Fibroblast of skin of left quadriceps (primary cell): ENCODE data around the gene ZNF567.
"Not testable (repeated sequence)": the region's sequence is repeated elsewhere in the genome, so short reads cannot be mapped to it uniquely, and the experiment has no call there.

Experiments used
- DNase-seq, 2 experiments: peaks; one replicate each; pipeline ENCODE4 v3.0.0-alpha.2; 2013; ENCODE audit warnings: low read depth in 2 of 2

ZNF567 gene

DNA sequence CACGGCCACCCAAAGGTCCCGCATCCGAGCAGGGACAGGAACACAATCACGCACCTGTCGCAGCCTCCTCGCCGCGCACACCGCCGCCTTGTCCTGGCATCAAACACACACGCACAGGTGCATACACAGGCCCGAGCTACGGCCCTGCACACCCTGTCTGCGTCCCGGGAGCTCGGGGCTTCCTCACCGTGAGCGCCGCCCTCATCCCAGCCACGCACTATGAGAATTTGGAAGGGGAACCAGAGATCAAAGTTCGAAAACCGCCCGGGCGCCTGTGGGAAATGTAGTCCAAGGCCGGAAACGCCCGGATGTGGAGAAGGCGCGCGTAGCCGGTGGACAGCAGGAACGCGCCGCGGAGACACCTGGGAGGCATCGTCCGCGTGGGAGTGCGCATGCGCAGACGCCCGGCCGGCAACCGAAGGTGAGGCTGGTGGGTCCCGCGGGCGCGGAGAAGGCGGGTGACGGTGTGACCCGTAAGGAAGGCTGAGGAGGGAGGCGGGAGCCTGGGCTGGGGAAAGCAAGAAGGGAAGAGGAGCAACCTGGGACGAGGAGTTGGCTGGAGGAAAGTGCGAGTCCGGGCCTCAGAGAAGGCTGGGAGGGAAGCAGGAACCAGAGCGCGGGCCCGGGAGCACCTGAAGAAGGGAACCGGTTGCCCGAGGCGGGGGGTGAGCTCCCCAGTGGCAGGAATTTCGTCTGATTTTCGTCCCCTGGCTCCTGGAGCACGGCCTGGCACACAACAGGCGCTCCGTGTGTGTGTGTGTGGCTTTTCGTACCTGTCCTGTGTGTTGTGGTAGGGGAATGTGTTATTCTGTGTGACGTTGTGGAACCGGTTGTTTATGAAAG lies at the start of gene ZNF567:
Gene ZNF567, plus strand, starts transcription at position 399 of the 843 bp plus-strand sequence. CDS start 7,256 bp downstream, outside the sequence.
- peak; percentile 87 to 89 for DNase-seq

DNA sequence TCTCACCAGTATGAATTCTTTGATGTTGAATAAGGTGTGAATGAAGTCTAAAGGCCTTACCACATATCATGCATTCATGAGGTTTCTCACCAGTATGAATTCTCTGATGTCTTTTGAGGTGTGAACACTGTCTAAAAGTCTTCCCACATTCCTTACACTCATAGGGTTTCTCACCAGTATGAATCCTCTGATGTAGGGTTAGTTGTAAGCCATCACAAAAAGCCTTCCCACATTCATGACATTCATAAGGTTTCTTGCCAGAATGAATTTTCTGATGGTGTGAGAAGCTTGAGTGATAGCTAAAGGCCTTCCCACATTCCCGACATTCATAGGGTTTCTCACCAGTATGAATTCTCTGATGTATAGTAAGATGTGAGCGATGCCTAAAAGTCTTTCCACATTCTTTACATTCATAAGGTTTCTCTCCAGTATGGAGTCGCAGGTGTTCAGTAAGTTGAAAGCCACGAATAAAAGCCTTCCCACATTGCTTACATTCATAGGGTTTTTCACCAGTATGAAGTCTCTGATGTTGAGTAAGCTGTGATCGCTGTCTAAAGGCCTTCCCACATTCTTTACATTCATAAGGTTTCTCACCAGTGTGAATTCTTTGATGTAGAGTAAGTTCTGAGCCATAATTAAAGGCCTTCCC lies 48.4 kb upstream of the ZNF567 start:
- no peak for DNase-seq

DNA sequence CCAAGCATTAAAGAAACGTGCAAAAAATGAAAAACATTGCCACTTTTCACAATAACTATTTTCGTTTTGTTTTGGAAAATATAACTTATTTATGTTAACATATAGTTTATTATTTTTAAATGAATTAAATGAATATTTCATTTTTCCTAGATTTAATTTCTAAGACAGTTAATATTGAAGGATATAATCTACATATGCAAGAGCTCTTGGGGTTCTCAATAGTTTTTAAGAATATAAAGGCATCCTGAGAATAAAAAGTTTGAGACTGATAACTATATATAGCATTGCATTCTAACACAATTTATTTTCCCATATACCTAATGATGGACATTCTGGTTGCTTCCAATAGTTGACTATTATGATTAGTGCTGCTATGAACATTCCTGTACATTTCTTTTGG lies 40.7 kb upstream of the ZNF567 start:
- DNase-seq, result no peak

DNA sequence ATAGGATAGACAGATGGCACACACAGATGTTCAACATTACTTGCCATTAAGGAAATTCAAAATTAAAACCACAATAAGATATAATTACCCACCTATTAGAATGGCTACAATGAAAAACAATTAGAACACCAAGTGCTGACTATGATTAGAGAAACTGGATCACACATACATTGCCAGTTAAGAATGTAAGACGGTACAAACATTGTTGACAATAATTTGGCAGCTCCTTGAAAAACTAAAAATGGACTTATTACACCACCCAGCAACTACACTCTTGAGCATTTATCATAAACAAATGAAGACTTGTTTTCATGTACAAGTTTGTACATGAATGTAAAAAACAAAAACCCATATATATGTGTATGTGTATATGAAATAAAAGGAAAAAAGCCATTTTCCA lies 34.5 kb upstream of the ZNF567 start:
- DNase-seq, result no peak

DNA sequence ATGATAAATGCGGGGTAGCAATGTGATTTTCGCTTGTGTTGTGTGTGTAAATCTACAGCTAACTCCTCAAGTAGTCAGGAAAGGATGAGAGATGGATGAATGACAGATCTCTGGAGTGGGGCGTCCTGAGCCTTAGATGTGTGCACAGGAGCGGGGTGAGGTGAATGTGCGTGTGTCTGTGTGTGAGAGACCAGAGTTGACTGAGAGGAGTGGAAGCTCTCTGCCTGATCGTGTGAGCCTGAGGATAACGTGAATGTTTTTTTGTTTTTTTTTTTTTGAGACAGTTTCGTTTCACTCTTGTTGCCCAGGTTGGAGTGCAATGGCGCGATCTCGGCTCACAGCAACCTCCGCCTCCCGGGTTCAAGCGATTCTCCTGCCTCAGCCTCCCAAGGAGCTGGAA lies 21.6 kb upstream of the ZNF567 start:
- DNase-seq, result no peak

DNA sequence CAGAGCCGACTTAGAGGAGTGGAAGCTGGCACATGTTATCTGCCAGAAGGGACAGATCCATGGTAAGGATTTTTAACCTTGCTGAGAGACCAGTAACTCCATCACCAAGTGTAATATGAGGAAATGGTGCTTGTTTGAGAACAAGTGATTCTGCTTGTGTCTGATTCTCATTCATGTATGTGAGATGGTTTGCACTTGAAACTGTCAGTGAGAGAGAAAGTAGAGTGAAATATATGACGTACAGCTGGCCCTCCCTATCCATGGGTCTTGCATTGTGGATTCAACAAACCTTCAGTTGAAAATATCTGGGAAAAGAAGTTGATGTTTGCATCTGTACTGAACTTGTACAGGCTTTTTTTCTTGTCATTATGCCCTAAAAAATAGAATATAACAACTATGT lies 18.8 kb upstream of the ZNF567 start:
- no peak for DNase-seq

DNA sequence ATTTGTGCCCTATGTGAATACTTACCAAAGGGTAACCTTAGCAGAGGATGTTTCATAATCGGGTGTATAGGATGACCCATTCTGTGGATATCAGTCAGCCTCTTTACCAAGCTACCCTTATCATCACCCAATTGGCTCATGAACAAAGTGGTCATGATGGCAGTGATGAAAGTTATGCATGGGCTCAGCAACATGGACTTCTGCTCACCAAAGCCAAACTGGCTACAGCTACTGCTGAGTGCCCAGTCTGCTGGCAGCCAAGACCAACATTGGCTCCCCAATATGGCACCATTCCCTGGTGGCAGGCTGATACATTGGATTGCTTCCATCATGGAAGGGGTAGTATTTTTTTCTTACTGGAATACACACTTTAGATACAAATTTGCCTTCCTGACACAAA lies 15.0 kb upstream of the ZNF567 start:
- DNase-seq, result no peak

DNA sequence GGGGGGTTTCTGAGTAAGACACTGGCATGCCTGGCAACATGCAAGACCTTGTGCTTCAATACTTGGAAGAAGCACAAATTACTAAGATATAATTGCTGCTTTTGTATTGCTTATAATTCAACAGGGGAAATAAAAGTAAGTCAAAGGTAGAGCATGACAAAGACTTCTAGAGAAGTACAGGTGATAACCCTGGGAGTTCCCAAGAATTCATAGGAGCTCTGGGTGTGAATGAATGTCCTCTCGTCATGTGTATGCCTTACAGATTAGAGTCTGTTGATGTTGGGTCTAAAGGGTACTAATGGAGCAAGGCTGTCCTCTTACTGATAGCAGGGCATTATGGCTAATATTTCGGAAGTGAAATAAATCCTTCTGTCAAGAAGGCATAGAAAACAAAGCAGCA lies 13.2 kb upstream of the ZNF567 start:
- no peak for DNase-seq

DNA sequence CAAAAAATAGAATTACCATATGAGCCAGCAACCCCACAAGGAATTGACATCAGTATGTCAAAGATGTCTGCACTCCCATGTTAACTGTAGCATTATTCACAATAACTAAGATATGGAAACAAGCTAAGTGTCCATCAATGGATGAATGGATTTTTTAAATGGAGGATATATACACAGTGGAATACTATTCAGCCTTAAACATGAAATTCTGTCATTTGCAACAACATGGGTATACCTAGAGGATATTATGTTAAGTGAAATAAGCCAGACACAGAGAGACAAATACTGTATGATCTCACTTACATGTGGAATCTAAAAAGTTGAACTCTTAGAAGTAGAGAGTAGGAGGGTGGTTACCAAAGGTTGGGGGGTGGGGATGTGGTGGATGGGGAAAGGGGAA lies 8.0 kb upstream of the ZNF567 start:
- no peak for DNase-seq

DNA sequence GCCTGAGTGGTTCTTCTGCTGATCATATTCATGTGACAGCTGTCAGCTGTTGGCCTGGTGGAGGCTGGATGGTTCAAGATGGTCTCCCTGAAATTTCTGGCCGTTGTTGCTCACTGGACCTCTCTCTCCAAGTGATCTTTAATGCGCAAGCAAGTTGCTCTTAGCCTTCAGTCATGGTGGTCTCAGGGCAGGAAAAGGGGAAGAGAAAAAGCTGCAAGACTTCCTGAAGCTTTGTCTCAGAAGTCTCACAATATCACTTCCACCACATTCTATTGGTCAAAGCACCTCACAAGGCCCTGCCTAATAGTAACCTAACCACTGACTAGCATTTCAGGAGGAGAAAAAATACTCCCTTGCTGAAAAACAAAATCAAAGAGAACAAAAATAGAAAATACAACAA lies 1.6 kb upstream of the ZNF567 start:
- no peak for DNase-seq

DNA sequence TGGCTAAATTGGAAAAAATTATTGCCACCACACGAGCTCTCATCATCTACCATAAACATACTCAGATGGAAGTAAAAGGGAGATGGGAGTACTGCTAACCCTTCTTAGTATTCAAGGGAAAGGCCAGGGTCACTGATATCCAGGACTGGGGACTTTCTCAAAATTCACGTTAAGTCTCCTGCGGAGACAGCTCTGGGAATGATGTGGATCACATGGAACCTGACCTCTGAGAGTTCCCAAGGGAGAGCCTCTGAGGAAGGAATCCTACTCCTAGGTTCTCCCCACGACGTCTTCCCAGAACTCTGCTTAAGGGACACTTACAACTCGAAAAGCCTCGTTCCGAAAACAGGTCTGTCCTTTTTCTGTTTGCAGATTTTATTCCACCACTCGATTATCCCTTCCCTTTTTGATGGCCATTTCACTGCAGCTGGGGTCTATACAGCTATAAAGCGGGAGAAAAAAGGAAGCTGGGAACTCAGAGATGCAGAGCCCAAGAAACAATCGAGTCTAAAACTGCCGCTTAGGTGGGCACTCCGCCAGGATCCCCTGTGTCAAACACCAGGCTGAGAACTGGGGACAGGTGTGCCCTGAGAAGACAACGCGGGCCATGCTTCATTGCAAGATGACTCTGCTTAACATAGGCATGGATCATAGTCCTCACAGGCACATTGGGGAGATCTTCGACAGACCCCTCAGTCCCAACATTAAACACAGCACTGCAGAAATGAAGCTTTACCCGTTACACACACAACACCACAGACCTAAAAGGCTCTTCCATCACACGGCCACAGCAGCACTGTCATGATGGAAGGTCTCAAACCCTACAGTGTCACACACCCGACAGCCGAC lies 823 bp upstream of the ZNF567 start:
- DNase-seq, result no peak

DNA sequence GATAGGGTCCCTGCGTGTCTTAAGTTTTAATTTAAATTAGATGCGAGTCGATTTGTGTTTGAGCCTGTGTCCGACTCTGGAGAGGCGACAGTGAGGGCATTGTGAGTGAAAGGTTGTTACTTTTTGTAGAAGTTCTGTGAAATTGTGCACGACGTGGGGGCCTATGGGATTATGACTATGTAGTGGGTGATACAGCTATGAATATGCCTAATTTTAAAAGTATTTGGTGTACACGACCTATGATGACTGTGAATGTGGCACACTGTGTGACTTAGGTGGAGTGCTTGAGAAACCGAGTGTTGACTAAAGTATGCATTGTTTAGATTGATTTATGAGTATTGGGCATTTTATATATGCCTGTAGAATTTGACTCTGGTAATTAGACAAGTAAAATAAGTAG lies 646 bp downstream of the ZNF567 start:
- DNase-seq, result no peak

DNA sequence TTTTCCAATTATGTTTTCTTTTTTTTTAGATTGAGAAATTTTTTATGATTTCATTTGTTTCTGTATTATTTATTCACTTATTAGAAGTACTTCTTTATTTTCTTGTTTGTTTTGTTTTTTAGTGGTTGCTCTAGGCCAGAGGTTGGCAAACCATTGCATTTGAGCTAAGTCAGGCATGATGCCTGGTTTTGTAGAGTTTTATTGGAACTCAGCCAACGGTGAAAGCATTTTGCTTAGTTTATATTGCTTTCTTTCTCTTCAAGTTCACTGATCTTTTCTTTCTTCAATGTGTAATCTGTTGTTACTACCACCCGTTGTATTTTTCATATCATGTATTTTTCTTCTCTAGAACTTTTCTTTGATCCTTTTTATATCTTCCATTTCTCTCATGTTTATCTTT lies 19.7 kb downstream of the ZNF567 start:
- no peak for DNase-seq

DNA sequence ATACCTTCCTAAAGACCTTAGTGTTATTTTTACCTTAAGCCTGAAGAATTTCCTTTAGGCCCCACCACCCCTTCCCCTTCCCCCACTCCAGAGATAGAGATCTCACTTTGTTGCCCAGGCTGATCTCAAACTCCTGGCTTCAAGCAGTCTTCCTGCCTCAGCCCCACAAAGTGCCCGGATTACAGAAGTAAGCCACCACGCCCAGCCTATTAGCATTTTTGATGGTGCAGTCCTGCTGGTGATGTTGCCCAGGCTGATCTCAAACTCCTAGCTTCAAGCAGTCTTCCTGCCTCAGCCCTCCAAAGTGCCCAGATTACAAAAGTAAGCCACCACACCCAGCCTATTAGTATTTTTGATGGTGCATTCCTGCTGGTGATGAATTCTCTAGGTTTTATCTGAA lies 22.0 kb downstream of the ZNF567 start:
- DNase-seq, result no peak

DNA sequence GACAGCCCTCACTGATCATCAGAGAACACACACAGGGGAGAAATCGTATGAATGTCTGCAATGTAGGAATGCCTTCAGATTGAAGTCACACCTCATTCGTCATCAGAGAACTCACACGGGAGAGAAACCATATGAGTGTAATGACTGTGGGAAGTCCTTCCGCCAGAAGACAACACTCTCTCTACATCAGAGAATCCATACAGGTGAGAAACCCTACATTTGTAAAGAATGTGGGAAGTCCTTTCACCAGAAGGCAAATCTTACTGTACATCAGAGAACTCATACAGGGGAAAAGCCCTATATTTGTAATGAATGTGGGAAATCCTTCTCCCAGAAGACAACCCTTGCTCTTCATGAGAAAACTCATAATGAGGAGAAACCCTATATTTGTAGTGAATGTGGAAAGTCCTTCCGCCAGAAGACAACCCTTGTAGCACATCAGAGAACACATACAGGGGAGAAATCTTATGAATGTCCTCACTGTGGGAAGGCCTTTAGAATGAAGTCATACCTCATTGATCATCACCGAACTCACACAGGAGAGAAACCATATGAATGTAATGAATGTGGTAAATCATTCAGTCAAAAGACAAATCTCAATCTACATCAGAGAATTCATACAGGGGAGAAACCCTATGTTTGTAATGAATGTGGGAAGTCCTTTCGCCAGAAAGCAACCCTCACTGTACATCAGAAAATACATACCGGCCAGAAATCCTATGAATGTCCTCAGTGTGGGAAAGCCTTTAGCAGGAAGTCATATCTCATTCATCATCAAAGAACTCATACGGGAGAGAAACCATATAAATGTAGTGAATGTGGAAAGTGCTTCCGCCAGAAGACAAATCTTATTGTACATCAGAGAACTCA lies 32.5 kb downstream of the ZNF567 start:
- DNase-seq, result peak in 1 of 2 experiments; percentile 1

DNA sequence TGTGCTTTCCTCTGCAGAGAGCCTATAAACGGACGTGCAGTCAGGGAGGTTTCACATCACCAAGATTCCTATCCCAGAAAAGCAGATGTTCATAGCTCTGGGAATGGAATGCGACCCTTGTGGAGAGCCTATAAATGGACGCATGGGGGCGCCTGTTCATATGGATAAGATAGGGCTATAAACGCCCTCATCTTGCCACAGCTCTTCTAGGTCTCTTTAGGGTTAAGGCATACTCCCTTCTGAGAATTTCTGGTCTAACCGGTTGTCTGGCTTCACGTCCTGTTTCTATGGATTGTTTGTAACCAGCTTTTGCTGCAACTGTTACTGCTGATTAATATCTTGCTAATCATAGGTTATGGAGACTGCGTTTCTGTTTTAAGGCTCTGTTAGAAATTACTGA lies 48.8 kb downstream of the ZNF567 start:
- DNase-seq, result not testable (repeated sequence)

DNA sequence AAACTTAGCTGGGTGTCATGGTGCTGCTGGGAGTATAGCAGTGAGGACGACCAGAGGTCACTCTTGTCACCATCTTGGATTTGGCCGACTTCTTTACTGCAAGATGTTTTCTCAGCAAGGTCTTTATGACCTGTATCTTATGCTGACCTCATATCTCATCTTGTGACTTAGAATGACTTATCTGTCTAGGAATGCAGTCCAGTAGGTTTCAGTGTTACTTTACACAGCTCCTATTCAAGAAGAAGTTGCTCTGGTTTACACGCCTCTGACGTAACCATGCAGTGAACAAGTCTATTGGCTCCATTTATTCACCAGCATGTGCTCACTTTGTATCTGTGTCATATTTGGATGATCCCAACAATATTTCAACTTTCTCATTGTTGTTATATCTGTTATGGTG lies 58.5 kb downstream of the ZNF567 start:
- DNase-seq, result no peak

DNA sequence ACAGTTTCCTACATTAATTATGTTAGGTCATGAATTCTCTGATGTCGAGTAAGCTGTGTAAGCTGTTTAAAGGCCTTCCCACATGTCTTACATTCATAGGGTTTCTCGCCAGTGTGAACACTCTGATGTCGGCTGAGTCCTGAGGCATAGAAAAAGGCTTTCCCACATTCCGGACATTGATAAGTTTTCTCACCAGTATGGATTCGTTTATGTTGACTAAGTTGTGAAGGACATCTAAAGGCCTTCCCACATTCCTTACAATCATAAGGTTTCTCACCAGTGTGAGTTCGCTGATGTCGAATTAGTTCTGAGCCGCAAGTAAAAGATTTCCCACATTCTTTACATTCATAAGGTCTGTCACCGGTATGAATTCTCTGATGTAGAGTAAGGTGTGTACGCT lies 60.3 kb downstream of the ZNF567 start:
- no peak for DNase-seq

DNA sequence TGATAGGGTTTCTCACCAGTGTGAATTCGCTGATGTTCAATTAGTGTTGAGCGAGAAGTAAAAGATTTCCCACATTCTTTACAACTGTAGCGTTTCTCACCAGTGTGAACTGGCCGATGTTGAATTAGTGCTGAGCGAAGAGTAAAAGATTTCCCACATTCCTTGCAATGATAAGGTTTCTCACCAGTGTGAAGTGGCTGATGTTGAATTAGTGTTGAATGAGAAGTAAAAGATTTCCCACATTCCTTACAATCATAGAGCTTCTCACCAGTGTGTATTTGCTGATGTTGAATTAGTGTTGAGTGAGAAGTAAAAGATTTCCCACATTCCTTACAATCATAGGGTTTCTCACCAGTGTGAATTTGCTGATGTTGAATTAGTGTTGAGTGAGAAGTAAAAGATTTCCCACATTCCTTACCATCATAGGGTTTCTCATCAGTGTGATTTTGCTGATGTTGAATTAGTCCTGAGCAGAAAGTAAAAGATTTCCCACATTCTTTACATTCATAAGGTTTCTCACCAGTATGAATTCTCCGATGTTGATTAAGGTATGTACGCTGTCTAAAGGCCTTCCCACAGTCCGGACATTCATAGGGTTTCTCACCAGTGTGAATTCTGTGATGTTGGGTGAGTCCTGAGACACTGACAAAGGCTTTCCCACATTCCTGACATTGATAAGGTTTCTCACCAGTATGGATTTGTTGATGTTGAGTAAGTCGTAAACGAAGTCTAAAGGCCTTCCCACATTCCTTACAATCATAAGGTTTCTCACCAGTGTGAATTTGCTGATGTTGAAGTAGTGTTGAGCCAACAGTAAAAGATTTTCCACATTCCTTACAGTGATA lies 61.2 kb downstream of the ZNF567 start:
- DNase-seq, result no peak

DNA sequence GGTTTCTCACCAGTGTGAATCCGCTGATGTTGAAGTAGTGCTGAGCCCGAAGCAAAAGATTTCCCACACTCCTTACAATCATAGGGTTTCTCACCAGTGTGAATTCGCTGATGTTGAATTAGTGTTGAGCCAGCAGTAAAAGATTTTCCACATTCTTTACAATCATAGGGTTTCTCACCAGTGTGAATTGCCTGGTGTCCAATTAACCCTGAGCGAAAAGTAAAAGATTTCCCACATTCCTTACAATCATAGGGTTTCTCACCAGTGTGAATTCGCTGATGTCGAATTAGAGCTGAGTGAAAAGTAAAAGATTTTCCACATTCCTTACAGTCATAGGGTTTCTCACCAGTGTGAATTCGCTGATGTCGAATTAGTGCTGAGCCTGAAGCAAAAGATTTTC lies 62.2 kb downstream of the ZNF567 start:
- not testable (repeated sequence) for DNase-seq
